ENCODE measurements around the gene TGFB3.
A peak's percentile ranks its signal among the peaks of the same experiment; 100 is the strongest.

The TGFB3 gene

DNA sequence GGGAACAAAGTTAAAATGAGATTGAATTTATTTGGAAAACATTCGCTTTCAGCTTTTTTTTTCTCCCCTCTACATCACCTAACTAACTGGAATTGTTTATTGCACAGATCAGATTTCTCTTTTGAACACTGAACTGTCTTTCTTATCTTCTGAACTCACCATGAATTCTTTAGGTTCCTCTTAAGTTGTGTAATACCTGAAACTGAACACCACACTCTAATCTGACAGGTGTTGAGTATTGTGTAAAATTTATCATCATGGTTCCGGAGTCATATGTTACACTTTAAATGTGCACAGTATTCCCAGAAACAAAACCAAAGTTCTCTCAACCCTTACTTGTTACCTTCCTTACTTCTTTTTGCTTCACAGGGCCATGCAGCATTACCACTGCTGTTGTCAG lies 66.8 kb downstream of the TGFB3 start:
- no peak overlapping the region for H3K4me3 ChIP-seq (ENCODE audit: low read depth, low read length)
- DNase-seq (ENCODE audit: low read depth, low spot score), result no peak
- in situ Hi-C loops (cut with HindIII; ENCODE audit: low sequenced_read_pairs), result no loop called here
- TF ChIP-seq, protein P1, sequence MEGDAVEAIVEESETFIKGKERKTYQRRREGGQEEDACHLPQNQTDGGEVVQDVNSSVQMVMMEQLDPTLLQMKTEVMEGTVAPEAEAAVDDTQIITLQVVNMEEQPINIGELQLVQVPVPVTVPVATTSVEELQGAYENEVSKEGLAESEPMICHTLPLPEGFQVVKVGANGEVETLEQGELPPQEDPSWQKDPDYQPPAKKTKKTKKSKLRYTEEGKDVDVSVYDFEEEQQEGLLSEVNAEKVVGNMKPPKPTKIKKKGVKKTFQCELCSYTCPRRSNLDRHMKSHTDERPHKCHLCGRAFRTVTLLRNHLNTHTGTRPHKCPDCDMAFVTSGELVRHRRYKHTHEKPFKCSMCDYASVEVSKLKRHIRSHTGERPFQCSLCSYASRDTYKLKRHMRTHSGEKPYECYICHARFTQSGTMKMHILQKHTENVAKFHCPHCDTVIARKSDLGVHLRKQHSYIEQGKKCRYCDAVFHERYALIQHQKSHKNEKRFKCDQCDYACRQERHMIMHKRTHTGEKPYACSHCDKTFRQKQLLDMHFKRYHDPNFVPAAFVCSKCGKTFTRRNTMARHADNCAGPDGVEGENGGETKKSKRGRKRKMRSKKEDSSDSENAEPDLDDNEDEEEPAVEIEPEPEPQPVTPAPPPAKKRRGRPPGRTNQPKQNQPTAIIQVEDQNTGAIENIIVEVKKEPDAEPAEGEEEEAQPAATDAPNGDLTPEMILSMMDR (IDR thresholded peaks at IDR 0.05; ENCODE audit: low read depth, low read length), result no peak

DNA sequence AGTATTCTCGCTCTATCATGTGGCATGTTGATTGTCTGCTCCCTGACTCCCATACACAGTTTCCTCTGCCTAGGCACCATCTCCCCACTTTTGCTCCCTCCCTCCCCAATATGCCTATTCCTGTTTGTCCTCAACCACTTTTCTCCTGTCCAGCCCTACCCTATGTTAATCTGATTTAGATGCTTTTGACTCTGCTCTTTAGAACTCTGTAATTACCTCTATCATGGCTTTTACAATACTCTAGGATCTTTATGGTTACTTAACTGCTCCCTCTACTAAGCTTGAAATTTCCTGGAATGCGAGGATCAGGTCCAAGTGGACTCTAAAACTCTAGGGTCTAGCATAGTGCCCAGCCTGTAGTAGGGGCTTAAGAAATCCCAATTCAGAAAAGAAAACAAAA lies 68.6 kb downstream of the TGFB3 start:
- DNase-seq (ENCODE audit: low read depth, low spot score), result no peak
- TF ChIP-seq, protein P1 (IDR thresholded peaks at IDR 0.05; ENCODE audit: low read depth, low read length), result no peak
- H3K4me3 ChIP-seq (ENCODE audit: low read depth, low read length), result no peak overlapping the region
- in situ Hi-C loops (cut with HindIII; ENCODE audit: low sequenced_read_pairs), result no loop called here

DNA sequence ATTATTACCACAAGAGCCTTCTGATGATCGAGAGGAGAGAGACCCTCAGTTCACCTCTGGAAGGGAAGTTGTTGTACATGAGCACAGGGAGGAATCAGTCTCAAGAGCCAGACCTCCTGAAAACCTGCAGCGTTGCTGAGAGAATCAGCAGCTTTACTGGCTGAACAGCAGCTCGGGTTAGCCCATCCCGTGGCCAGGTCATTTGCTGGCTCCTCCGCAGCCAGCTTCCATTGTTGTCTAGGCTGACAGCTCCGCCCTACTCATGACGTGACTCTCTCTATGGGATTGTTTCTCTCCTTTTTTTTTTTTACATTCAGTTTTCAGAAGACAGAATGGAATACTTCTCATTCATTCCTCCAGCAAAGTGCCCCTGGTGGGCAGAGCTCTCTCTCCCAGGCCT lies 69.9 kb downstream of the TGFB3 start:
- in situ Hi-C loops (cut with HindIII; ENCODE audit: low sequenced_read_pairs), result no loop called here
- DNase-seq (ENCODE audit: low read depth, low spot score), result peak; percentile 55
- TF ChIP-seq, protein P1 (IDR thresholded peaks at IDR 0.05; ENCODE audit: low read depth, low read length), result no peak
- H3K4me3 ChIP-seq (ENCODE audit: low read depth, low read length), result no peak overlapping the region

DNA sequence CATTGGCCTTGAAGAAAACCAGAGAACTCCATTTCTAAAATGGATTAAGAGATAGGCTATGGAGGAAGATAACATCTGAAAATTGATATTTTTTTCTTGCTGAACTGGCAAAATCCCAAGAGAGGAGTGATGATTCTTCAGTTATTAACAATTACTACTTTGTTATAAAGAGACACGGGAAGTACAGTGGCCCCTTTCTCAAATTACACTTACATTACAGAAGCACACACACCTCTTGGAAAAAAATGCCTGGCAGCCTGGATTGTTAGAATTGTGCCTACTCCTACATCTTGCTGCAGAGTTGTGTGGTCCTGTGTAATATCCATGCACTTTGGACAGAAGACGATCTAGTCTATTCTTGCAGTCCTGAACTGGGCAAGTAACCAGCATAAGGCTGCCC lies 71.7 kb downstream of the TGFB3 start:
- no peak for DNase-seq (ENCODE audit: low read depth, low spot score)
- TF ChIP-seq, protein P1 (IDR thresholded peaks at IDR 0.05; ENCODE audit: low read depth, low read length), result no peak
- no peak overlapping the region for H3K4me3 ChIP-seq (ENCODE audit: low read depth, low read length)
- in situ Hi-C loops (cut with HindIII; ENCODE audit: low sequenced_read_pairs), result no loop called here

DNA sequence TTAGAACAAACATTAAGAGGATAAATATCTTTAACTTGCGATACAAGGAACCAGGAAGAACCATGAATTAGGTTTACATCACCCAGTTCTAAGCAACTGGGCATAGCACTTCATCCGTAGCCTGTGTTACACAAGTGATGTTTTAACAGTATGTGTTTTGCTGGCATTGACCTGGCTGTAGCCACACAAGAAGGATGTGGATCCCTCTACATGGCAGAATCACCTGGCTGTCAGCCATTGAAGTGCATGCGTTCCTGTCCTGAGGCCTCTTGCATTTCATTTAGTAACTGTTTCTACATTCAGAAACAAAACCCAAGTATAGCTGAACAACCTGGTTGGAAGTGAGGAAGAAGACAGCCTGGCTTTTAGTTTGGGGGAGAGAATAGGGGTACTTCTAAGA lies 72.2 kb downstream of the TGFB3 start:
- no peak overlapping the region for H3K4me3 ChIP-seq (ENCODE audit: low read depth, low read length)
- in situ Hi-C loops (cut with HindIII; ENCODE audit: low sequenced_read_pairs), result no loop called here
- TF ChIP-seq, protein P1 (IDR thresholded peaks at IDR 0.05; ENCODE audit: low read depth, low read length), result no peak
- no peak for DNase-seq (ENCODE audit: low read depth, low spot score)

Data from astrocyte of the spinal cord (primary cell).